Astrocyte (in vitro differentiated cells and primary cell): Measurements from ENCODE around the gene SH3RF1. TPM values are rescaled to one million over a fixed set of nuclear protein-coding genes. Genes with fewer than 3 reads are reported as not detected.
A peak's percentile ranks its signal among the peaks of the same experiment; 100 is the strongest.

Experiments
- DNase-seq: peaks from one replicate; pipeline ENCODE4 v3.0.0-alpha.2; 2010; ENCODE audit warnings: low read depth
- FAIRE-seq: peaks from 2 replicates; lab custom pipeline; 2011; peaks lifted over from hg19 to GRCh38; lab: Jason Lieb, UNC
- H2AFZ ChIP-seq: 2 replicates; pipeline ENCODE4 v1.6.0; 2012; ENCODE audit warnings: low read depth, low read length, inconsistent platforms
- H3K27ac ChIP-seq: 2 replicates; pipeline ENCODE4 v1.5.1; 2011; ENCODE audit warnings: low read depth, low read length, inconsistent platforms
- H3K27me3 ChIP-seq: 2 replicates; pipeline ENCODE4 v1.6.0; 2011; ENCODE audit warnings: low read length, inconsistent platforms; ENCODE audit not compliant: insufficient read depth
- H3K36me3 ChIP-seq: 2 replicates; pipeline ENCODE4 v1.5.1; 2011; ENCODE audit warnings: low read length, inconsistent platforms; ENCODE audit not compliant: insufficient read depth
- H3K4me1 ChIP-seq: 2 replicates; pipeline ENCODE4 v1.5.1; 2011; ENCODE audit warnings: low read length, inconsistent platforms; ENCODE audit not compliant: insufficient read depth
- H3K4me2 ChIP-seq: 2 replicates; pipeline ENCODE4 v1.6.0; 2012; ENCODE audit warnings: low read length, inconsistent platforms
- H3K4me3 ChIP-seq: 2 replicates; pipeline ENCODE4 v1.5.1; 2011; ENCODE audit warnings: low read depth, mild to moderate bottlenecking, low read length, inconsistent platforms; ENCODE audit not compliant: insufficient read depth
- H3K79me2 ChIP-seq: 2 replicates; pipeline ENCODE4 v1.6.0; 2012; ENCODE audit warnings: mild to moderate bottlenecking, low read length, inconsistent platforms; ENCODE audit not compliant: insufficient read depth
- H3K9ac ChIP-seq: 2 replicates; pipeline ENCODE4 v1.6.0; 2012; ENCODE audit warnings: mild to moderate bottlenecking, low read length, inconsistent platforms
- H3K9me3 ChIP-seq: 2 replicates; pipeline ENCODE4 v1.5.1; 2012; ENCODE audit warnings: low read depth, mild to moderate bottlenecking, low read length, inconsistent platforms; ENCODE audit not compliant: insufficient read depth
- H4K20me1 ChIP-seq: 2 replicates; pipeline ENCODE4 v1.6.0; 2012; ENCODE audit warnings: low read length, inconsistent platforms; ENCODE audit not compliant: insufficient read depth
- H3K27ac Mint-ChIP-seq: one replicate; pipeline ENCODE4 v1.8.0; 2021; ENCODE audit warnings: mild to moderate bottlenecking, mixed read lengths; ENCODE audit not compliant: unreplicated experiment
- H3K27me3 Mint-ChIP-seq: one replicate; pipeline ENCODE4 v1.8.0; 2021; ENCODE audit warnings: low read depth, mixed read lengths; ENCODE audit not compliant: unreplicated experiment
- H3K36me3 Mint-ChIP-seq: one replicate; pipeline ENCODE4 v1.8.0; 2021; ENCODE audit warnings: low read depth, mixed read lengths; ENCODE audit not compliant: unreplicated experiment
- H3K4me1 Mint-ChIP-seq: one replicate; pipeline ENCODE4 v1.8.0; 2021; ENCODE audit warnings: low read depth, mixed read lengths; ENCODE audit not compliant: unreplicated experiment
- H3K4me3 Mint-ChIP-seq: one replicate; pipeline ENCODE4 v1.8.0; 2021; ENCODE audit warnings: mild to moderate bottlenecking, moderate library complexity, mixed read lengths; ENCODE audit not compliant: unreplicated experiment
- H3K9me3 Mint-ChIP-seq: one replicate; pipeline ENCODE4 v1.8.0; 2021; ENCODE audit warnings: mild to moderate bottlenecking, mixed read lengths; ENCODE audit not compliant: unreplicated experiment
- CTCF ChIP-seq: IDR thresholded peaks from 2 replicates; pipeline ENCODE4 v1.5.1; 2011; ENCODE audit warnings: low read depth, mild to moderate bottlenecking, inconsistent platforms, low read length, moderate library complexity; ENCODE audit not compliant: insufficient read depth
- EZH2 ChIP-seq: IDR thresholded peaks from 2 replicates; pipeline ENCODE4 v1.6.1; 2012; ENCODE audit warnings: mild to moderate bottlenecking, low read length, inconsistent platforms; ENCODE audit not compliant: insufficient read depth
- total RNA-seq: library from RNA; stranded (reverse); gene quantifications from 2 replicates; pipeline ENCODE4 v1.2.1, GENCODE V29; 2021

Gene SH3RF1
- total RNA-seq, 1 donor from 2014 or later, result 25.9 TPM

DNA sequence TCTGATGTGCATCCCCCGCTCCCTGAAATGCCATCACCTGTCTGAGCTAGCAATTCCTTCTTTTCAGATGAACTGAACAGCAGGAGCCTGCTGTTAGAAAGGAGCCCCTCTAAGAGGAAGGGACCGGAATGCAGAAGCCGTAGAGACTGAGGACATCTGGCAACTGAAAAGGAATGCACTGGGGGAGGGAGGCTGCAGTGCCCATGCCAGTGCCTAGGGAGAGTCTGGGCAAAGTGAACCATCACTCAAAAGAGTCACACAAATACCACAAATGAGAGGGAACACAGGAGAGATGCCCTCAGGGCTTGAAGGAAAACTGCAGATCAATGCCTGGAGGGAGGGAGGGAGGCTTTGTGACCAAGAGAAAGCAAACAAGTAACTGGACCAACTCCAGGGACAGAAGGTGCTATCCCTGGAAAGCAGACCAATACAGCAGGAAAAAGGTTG, 166.8 kb downstream of the SH3RF1 start:
- Mint-ChIP-seq H3K4me1 (peaks cover 12% of the 10 kb centered on the region), H3K4me3 (no peak overlapping the region), H3K36me3 (peaks cover 10% of the 10 kb centered on the region), H3K27me3 (no peaks in the 10 kb centered on the region), H3K9me3 (no peaks in the 10 kb centered on the region), H3K27ac (no peak overlapping the region)
- H2AFZ ChIP-seq, result no peak overlapping the region
- peaks cover 23% of the 10 kb centered on the region for H3K79me2 ChIP-seq
- H3K36me3 ChIP-seq, result peaks cover 36% of the 10 kb centered on the region
- H3K4me3 ChIP-seq, result no peak overlapping the region
- peaks cover 16% of the 10 kb centered on the region for H3K4me1 ChIP-seq
- H4K20me1 ChIP-seq, result peaks cover 13% of the 10 kb centered on the region
- no peaks in the 10 kb centered on the region for H3K9me3 ChIP-seq
- H3K27ac ChIP-seq, result no peak overlapping the region
- TF ChIP-seq EZH2, result no peak
- no peak for TF ChIP-seq CTCF
- FAIRE-seq, result no peak
- no peak overlapping the region for H3K9ac ChIP-seq
- no peaks in the 10 kb centered on the region for H3K27me3 ChIP-seq
- no peak overlapping the region for H3K4me2 ChIP-seq
- DNase-seq, result no peak

DNA sequence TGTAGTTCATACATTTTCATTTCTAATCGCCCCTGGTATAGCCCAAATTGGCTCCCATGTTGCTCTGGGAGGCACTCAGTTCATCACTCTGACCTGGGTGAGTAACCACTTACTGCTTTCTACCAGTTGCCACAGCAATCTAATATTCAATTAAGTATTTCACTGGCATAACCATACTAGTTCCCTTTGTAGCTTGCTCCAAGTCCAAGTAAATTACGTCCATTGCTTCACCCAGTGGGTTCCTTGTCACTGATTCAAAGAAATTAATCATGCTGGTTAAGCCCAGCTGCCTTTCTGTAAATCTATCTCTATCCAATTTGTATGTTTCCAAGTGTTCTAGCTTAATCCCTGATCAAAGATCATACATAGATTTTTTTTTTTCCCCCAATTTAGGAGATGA, 168.7 kb downstream of the SH3RF1 start:
- Histone ChIP-seq H3K27me3 (no peaks in the 10 kb centered on the region), H4K20me1 (peaks cover 13% of the 10 kb centered on the region), H2AFZ (no peak overlapping the region), H3K9me3 (no peaks in the 10 kb centered on the region), H3K36me3 (peaks cover 34% of the 10 kb centered on the region), H3K4me1 (peaks cover 26% of the 10 kb centered on the region), H3K79me2 (peaks cover 28% of the 10 kb centered on the region), H3K4me3 (no peak overlapping the region), H3K4me2 (no peak overlapping the region), H3K27ac (no peak overlapping the region), H3K9ac (no peak overlapping the region)
- TF ChIP-seq EZH2 (no peak), CTCF (no peak)
- Mint-ChIP-seq H3K4me3 (no peak overlapping the region), H3K36me3 (peaks cover 16% of the 10 kb centered on the region), H3K27me3 (no peaks in the 10 kb centered on the region), H3K4me1 (peaks cover 18% of the 10 kb centered on the region), H3K9me3 (no peaks in the 10 kb centered on the region), H3K27ac (no peak overlapping the region)
- FAIRE-seq, result no peak
- no peak for DNase-seq

DNA sequence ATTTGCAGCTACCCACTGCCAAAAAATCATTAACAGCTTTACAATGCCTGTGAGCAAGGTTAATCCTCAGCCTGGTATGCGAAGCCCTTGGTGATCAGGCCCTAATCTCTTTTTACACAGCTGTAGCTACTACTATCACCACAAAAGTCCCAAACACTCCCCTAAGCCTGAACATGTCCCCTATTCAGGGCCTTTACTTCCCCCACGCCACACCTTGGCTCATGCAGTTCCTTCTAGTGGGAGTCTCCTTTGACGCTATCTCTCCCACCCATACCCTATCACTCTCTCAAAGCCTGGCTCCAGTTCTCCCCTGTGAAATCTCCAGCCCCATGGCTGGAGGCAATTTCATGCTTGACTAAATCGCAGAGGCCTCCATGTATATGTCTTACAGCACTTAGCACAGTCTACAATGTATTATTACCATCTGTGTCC, 170.1 kb downstream of the SH3RF1 start:
- Histone ChIP-seq H3K27ac (no peak overlapping the region), H3K9me3 (no peaks in the 10 kb centered on the region), H3K4me3 (no peak overlapping the region), H3K79me2 (peaks cover 33% of the 10 kb centered on the region), H3K36me3 (peaks cover 34% of the 10 kb centered on the region), H4K20me1 (peaks cover 13% of the 10 kb centered on the region), H3K27me3 (no peaks in the 10 kb centered on the region), H3K4me2 (no peak overlapping the region), H3K4me1 (peaks cover 26% of the 10 kb centered on the region), H3K9ac (no peak overlapping the region), H2AFZ (no peak overlapping the region)
- Mint-ChIP-seq H3K4me1 (peaks cover 20% of the 10 kb centered on the region), H3K36me3 (peaks cover 18% of the 10 kb centered on the region), H3K27ac (peak overlapping the region; percentile 19), H3K9me3 (no peaks in the 10 kb centered on the region), H3K4me3 (no peak overlapping the region), H3K27me3 (no peaks in the 10 kb centered on the region)
- DNase-seq (no peak), FAIRE-seq (no peak)
- TF ChIP-seq CTCF (no peak), EZH2 (no peak)
